Mammary epithelial cell (primary cell): ENCODE results near the gene PHC2.

ENCODE experiments used
- EZH2 ChIP-seq: IDR thresholded peaks from 2 replicates; pipeline ENCODE4 v1.6.1; 2012; ENCODE audit warnings: low read length, inconsistent platforms, borderline replicate concordance
- TF ChIP-seq, protein P1 (sequence below), 2 donors: IDR thresholded peaks in 1 of 2; conservative IDR thresholded peaks in 1 of 2; 2 replicates each; pipeline ENCODE4 v1.5.1; 2011 to 2012; ENCODE audit warnings: inconsistent platforms in 2 of 2, low read length in 2 of 2, mild to moderate bottlenecking in 2 of 2, control low read depth in 1 of 2, low read depth in 1 of 2; ENCODE audit not compliant: insufficient read depth in 1 of 2; ENCODE audit errors: extremely low read depth in 1 of 2

DNA sequence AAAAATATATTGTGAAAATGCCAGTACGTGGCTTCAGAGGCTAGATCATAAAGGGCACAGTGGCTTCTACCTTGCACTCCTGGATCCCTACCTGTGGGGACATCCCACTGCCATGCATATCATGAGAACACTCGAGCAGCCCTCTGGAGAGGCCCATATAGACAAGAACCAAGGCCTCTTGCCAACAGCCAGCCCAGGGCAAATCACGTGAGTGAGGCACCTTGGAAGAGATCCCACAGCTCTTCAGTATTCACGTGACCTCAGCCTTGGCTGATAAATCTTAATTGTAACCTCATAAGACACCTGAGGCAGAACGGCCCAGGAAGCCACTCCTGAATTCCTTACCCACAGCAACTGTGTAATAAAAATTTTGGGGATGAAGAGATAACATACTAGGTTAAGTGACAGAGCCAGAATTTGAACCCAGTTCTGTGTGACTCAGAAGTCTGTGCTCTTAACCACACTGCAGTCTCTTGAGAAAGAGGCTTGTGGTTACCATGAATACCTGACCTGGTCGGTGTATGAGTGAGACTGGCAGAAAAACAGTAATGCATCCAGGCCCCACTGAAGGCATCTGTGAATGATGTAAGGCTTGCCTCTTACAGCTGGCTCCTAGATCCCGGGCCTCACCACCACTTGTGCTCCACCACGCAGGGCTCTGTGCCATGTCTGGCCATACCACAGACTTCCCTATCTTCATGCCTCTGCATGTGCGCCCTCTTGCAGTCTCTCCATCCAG lies 103.1 kb downstream of the PHC2 start:
- TF ChIP-seq, protein P1, sequence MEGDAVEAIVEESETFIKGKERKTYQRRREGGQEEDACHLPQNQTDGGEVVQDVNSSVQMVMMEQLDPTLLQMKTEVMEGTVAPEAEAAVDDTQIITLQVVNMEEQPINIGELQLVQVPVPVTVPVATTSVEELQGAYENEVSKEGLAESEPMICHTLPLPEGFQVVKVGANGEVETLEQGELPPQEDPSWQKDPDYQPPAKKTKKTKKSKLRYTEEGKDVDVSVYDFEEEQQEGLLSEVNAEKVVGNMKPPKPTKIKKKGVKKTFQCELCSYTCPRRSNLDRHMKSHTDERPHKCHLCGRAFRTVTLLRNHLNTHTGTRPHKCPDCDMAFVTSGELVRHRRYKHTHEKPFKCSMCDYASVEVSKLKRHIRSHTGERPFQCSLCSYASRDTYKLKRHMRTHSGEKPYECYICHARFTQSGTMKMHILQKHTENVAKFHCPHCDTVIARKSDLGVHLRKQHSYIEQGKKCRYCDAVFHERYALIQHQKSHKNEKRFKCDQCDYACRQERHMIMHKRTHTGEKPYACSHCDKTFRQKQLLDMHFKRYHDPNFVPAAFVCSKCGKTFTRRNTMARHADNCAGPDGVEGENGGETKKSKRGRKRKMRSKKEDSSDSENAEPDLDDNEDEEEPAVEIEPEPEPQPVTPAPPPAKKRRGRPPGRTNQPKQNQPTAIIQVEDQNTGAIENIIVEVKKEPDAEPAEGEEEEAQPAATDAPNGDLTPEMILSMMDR (conservative IDR thresholded peaks at IDR 0.05 in 1 of 2, IDR thresholded peaks at IDR 0.05 in 1 of 2; ENCODE audit: extremely low read depth in 1 of 2, insufficient read depth in 1 of 2, low read depth in 1 of 2, low read length in 2 of 2), result peak in 1 of 2 donors; percentile 21
- TF ChIP-seq EZH2, result no peak
